Peyer's patch (tissue), 4 donors: Measurements from ENCODE around the gene GTF2E1. TPM values are rescaled to one million over a fixed set of nuclear protein-coding genes. Genes with fewer than 3 reads are reported as not detected.

Experiments used
- DNase-seq, 3 donors: peaks; one replicate each; pipeline ENCODE4 v3.0.0-alpha.2; 2017 to 2019
- H3K27ac ChIP-seq, 4 donors: fragments of 200-600 bp; sonication (generic); one replicate each; pipeline ENCODE4 v1.5.1; 2016 to 2019
- H3K27me3 ChIP-seq, 2 donors: fragments of 200-600 bp; sonication (generic); one replicate each; pipeline ENCODE4 v1.5.1; 2019
- H3K36me3 ChIP-seq, 3 donors: fragments of 200-600 bp; sonication (generic); one replicate each; pipeline ENCODE4 v1.5.1; 2016 to 2019
- H3K4me1 ChIP-seq, 4 donors: fragments of 200-600 bp; sonication (generic); one replicate each; pipeline ENCODE4 v1.5.1; 2016 to 2019
- H3K4me3 ChIP-seq, 4 donors: fragments of 200-600 bp; sonication (generic); 1 replicate in 3 of 4; 2 replicates in 1 of 4; pipeline ENCODE4 v1.5.1; 2016 to 2019; ENCODE audit warnings: mild to moderate bottlenecking in 1 of 4
- H3K9me3 ChIP-seq, 4 donors: fragments of 200-600 bp; sonication (generic); one replicate each; pipeline ENCODE4 v1.5.1; 2016 to 2019; ENCODE audit warnings: mild to moderate bottlenecking in 1 of 4
- POLR2A ChIP-seq, 2 donors: fragments of 450-650 bp; IDR thresholded peaks; one replicate each; pipeline ENCODE4 v1.5.1; 2017; ENCODE audit warnings: antibody characterized with exemption in 2 of 2, mild to moderate bottlenecking in 2 of 2, moderate library complexity in 2 of 2
- total RNA-seq, 4 donors: library from RNA; depleted of rRNA; stranded (reverse); fragments of >200 nt; gene quantifications; one replicate each; pipeline ENCODE4 v1.1.0, GENCODE V29; 2016
- TF ChIP-seq, protein P1 (sequence below), 6 experiments: fragments of 450-650 bp in 4 of 6; fragments of 200-600 bp in 2 of 6; sonication (generic) in 1 of 6; IDR thresholded peaks; one replicate each; pipeline ENCODE4 v1.5.1; 2017 to 2019; ENCODE audit warnings: antibody characterized with exemption in 6 of 6, mild to moderate bottlenecking in 3 of 6, moderate library complexity in 1 of 6

GTF2E1 gene
- 10 to 100 TPM in 2 of 4 donors, 1 to 10 TPM in 2; 5.4 to 32.2 (median 11.5) TPM for total RNA-seq

DNA sequence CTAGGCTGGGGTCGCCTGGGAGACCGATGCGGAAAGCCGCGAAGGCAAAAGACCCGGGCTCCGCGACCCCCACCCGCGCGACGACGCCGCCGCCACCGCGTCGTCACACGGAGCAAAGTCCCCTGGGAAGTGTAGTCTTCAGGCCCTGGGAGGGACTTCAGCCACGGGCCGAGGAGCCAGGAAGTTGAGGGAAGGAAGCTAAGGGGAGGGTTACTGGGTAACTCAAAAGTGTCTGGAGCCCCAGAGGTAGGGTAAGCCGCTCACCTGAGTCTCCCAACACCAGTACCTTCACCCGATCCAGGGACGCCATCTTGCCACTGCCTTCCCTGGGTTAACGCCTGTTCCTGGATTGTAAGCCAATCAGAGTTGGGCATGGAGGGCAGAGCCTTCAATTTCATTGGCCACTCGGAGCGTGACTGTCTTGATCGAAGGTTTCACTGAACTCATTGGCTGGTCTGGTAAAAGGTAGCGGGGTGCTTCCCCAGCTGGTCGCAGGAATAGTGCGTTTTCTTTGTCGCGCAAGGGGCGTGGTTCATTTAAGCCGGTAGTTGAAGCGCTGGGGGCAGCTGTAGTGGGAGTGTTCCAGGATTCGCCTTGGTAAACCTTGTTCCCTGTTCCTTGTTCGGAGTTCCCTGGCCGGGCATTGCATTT is at the start of gene GTF2E1, which contains the start of gene RABL3:
GTF2E1 (plus strand) TSS at position 547 of the 651 bp plus-strand sequence. CDS start 7,809 bp downstream, outside the sequence.
RABL3 (minus strand) TSS at position 319 of the 651 bp plus-strand sequence; CDS start at position 310, 9 bp downstream.
- peak; percentile 46 to 70 for TF ChIP-seq POLR2A (IDR thresholded peaks at IDR 0.05)
- TF ChIP-seq, protein P1, sequence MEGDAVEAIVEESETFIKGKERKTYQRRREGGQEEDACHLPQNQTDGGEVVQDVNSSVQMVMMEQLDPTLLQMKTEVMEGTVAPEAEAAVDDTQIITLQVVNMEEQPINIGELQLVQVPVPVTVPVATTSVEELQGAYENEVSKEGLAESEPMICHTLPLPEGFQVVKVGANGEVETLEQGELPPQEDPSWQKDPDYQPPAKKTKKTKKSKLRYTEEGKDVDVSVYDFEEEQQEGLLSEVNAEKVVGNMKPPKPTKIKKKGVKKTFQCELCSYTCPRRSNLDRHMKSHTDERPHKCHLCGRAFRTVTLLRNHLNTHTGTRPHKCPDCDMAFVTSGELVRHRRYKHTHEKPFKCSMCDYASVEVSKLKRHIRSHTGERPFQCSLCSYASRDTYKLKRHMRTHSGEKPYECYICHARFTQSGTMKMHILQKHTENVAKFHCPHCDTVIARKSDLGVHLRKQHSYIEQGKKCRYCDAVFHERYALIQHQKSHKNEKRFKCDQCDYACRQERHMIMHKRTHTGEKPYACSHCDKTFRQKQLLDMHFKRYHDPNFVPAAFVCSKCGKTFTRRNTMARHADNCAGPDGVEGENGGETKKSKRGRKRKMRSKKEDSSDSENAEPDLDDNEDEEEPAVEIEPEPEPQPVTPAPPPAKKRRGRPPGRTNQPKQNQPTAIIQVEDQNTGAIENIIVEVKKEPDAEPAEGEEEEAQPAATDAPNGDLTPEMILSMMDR (IDR thresholded peaks at IDR 0.05) = no peak
- DNase-seq = peak; percentile 96 to 99 (median 98)
- peak within 1 kb of the TSS; percentile 63 to 97 (median 85) for H3K4me3 ChIP-seq
- H3K27ac ChIP-seq = peak within 1 kb of the TSS; percentile 89 to 99 (median 94)
- no peaks in the 10 kb centered on the region for H3K9me3 ChIP-seq
- peaks cover 0 to 8% (median 0%) of the 10 kb centered on the region in 3 donors for H3K36me3 ChIP-seq
- no peaks in the 10 kb centered on the region for H3K27me3 ChIP-seq
- peaks cover 0 to 10% (median 2%) of the 10 kb centered on the region in 4 donors for H3K4me1 ChIP-seq

DNA sequence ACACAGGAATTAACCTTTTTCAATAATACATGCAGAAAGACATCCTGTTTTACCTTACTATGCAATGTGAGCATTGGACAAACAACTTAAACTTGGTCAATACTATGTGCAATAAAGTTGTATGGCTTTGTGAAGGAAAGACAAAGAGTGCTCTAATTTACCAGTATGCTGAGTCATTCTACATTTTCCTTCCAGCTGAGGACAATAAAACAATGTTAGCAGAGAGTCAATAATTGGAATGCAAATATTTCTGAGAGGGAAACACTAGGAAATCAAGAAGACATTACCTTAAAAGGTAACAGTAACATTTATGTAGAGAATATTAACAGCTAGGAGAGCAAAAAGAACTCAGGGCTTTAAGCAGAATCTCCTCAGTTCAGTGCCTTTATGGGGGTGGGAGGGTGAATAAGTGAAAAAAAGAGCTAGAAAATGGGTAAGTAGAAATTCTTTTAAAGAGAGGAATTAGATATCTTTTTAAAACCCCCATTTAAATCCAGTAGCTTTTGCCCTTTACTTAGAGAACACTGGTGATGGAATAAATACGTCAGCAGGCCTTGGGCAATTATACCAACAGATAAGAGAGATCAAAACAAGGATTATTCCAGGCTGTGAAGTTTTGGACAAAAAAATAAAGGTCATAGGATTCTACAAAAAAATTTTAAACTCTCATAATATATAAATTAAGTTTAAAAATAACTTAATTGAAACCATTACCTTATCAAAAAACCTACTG is 48.9 kb upstream of the GTF2E1 start:
- H3K27ac ChIP-seq = no peak overlapping the region
- peaks cover 0 to 22% (median 0%) of the 10 kb centered on the region in 3 donors for H3K36me3 ChIP-seq
- H3K4me3 ChIP-seq = no peak overlapping the region
- TF ChIP-seq, protein P1 (IDR thresholded peaks at IDR 0.05) = no peak
- TF ChIP-seq POLR2A (IDR thresholded peaks at IDR 0.05) = no peak
- no peaks in the 10 kb centered on the region for H3K9me3 ChIP-seq
- H3K4me1 ChIP-seq = no peaks in the 10 kb centered on the region
- H3K27me3 ChIP-seq = no peaks in the 10 kb centered on the region
- no peak for DNase-seq

DNA sequence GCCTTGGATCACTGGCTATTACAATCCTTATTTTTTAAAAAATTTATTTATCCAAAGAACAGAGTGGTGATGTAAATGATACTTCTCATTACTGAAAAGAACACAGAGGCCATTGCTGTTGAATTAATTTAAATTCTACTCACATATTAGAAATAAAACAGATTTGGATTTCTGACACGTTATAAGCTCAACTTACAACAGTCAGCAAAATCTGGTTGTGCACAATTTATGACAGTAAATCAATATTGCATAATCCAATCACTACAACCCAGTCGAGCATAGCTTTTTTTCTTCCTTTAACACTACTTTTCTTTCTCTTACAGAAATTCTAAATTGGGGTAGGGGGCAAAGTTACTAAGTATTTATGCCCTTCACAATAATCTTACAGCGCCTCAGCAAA is 43.2 kb upstream of the GTF2E1 start:
- H3K27ac ChIP-seq = no peak overlapping the region
- no peaks in the 10 kb centered on the region for H3K9me3 ChIP-seq
- H3K36me3 ChIP-seq = peaks cover 0 to 17% (median 0%) of the 10 kb centered on the region in 3 donors
- no peaks in the 10 kb centered on the region for H3K4me1 ChIP-seq
- TF ChIP-seq POLR2A (IDR thresholded peaks at IDR 0.05) = no peak
- TF ChIP-seq, protein P1 (IDR thresholded peaks at IDR 0.05) = no peak
- DNase-seq = no peak
- H3K4me3 ChIP-seq = no peak overlapping the region
- no peaks in the 10 kb centered on the region for H3K27me3 ChIP-seq

DNA sequence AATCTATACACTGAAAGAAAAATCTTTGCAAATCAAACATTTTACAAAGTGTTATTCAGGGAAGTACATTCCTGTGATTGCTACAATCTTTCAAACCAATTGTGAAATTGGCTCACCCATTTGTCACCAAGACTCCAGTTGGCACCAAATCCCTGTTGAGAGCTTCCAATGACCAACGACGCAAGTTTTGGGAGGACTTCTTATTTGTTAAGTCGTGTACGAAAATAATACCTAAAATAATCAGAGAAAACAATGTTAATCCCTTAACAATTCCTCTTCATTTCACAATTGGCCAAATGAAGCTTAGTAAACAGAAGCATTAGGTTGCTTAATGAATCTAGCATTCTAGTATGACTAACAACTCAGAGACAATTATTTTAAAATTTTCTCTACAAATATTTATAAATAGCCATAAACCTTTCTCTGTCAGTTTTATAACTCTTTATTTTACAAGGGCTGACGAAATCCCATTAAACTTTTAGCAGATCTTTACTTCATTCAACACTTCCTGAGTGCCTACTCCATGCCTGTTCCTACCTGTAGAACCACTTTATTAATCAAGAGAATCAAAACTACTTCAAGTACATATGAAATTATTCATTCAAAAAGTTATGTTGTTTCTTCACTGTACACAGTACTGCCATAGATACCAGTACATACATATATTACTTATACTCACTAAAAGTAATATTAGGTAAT is 36.5 kb upstream of the GTF2E1 start:
- no peak for DNase-seq
- Histone ChIP-seq H3K9me3 (no peaks in the 10 kb centered on the region), H3K27ac (no peak overlapping the region), H3K4me1 (no peaks in the 10 kb centered on the region), H3K36me3 (peaks cover 0 to 18% (median 0%) of the 10 kb centered on the region in 3 donors), H3K27me3 (no peaks in the 10 kb centered on the region), H3K4me3 (no peak overlapping the region)
- TF ChIP-seq POLR2A (IDR thresholded peaks at IDR 0.05) = no peak
- TF ChIP-seq, protein P1 (IDR thresholded peaks at IDR 0.05) = no peak

DNA sequence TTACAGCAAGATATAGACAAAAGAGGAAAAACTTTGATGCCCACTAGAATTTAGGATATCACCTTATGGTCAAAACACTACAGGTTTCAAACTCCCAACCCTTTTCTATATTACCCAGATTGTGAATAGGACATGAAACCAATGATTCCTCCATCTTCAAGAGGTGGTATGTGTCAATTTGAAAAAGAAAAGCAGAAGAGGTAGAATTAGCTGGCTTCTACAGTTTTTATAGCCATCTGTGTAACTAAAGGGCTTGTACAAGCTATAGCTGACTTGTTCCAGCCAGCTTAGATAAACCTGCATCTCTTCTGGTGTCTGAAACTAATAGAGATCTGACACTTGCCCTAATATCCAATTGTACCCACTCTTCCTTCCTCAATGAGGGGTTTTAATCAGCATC is 35.6 kb upstream of the GTF2E1 start:
- Histone ChIP-seq H3K9me3 (no peaks in the 10 kb centered on the region), H3K4me1 (no peaks in the 10 kb centered on the region), H3K36me3 (peaks cover 0 to 18% (median 0%) of the 10 kb centered on the region in 3 donors), H3K27ac (no peak overlapping the region), H3K4me3 (no peak overlapping the region), H3K27me3 (no peaks in the 10 kb centered on the region)
- TF ChIP-seq POLR2A (IDR thresholded peaks at IDR 0.05) = no peak
- TF ChIP-seq, protein P1 (IDR thresholded peaks at IDR 0.05) = no peak
- DNase-seq = no peak
